Measurements from ENCODE around the gene TRPM8.

Gene TRPM8

GRCh38 chr2:233965032-233965603 lies 47.9 kb downstream of the TRPM8 start:
- TF ChIP-seq FOXP2 (optimal IDR thresholded peaks at IDR 0.05; ENCODE audit: borderline replicate concordance, extremely low read depth, extremely low read length, insufficient read depth), result no peak
- no peak for TF ChIP-seq POLR2AphosphoS5 (IDR thresholded peaks at IDR 0.05; ENCODE audit: low read depth, low read length)
- TF ChIP-seq, protein P1, sequence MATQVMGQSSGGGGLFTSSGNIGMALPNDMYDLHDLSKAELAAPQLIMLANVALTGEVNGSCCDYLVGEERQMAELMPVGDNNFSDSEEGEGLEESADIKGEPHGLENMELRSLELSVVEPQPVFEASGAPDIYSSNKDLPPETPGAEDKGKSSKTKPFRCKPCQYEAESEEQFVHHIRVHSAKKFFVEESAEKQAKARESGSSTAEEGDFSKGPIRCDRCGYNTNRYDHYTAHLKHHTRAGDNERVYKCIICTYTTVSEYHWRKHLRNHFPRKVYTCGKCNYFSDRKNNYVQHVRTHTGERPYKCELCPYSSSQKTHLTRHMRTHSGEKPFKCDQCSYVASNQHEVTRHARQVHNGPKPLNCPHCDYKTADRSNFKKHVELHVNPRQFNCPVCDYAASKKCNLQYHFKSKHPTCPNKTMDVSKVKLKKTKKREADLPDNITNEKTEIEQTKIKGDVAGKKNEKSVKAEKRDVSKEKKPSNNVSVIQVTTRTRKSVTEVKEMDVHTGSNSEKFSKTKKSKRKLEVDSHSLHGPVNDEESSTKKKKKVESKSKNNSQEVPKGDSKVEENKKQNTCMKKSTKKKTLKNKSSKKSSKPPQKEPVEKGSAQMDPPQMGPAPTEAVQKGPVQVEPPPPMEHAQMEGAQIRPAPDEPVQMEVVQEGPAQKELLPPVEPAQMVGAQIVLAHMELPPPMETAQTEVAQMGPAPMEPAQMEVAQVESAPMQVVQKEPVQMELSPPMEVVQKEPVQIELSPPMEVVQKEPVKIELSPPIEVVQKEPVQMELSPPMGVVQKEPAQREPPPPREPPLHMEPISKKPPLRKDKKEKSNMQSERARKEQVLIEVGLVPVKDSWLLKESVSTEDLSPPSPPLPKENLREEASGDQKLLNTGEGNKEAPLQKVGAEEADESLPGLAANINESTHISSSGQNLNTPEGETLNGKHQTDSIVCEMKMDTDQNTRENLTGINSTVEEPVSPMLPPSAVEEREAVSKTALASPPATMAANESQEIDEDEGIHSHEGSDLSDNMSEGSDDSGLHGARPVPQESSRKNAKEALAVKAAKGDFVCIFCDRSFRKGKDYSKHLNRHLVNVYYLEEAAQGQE (IDR thresholded peaks at IDR 0.05; ENCODE audit: insufficient read depth in 1 of 2, low read depth in 2 of 2, low read length in 2 of 2), result no peak
- no peak for TF ChIP-seq SIN3A (IDR thresholded peaks at IDR 0.05; ENCODE audit: borderline replicate concordance, insufficient read depth, low read length)
- no peak for TF ChIP-seq TAF1 (IDR thresholded peaks at IDR 0.05; ENCODE audit: borderline replicate concordance, insufficient read depth, low read length)

- no peak for TF ChIP-seq FOXP2 (optimal IDR thresholded peaks at IDR 0.05; ENCODE audit: borderline replicate concordance, extremely low read depth, extremely low read length, insufficient read depth)
- TF ChIP-seq POLR2AphosphoS5 (IDR thresholded peaks at IDR 0.05; ENCODE audit: low read depth, low read length), result no peak
- TF ChIP-seq, protein P1 (IDR thresholded peaks at IDR 0.05; ENCODE audit: insufficient read depth in 1 of 2, low read depth in 2 of 2, low read length in 2 of 2), result no peak
- no peak for TF ChIP-seq TAF1 (IDR thresholded peaks at IDR 0.05; ENCODE audit: borderline replicate concordance, insufficient read depth, low read length)
- TF ChIP-seq SIN3A (IDR thresholded peaks at IDR 0.05; ENCODE audit: borderline replicate concordance, insufficient read depth, low read length), result no peak
These were observed 49.2 kb downstream of the TRPM8 start for GRCh38 chr2:233966388-233966787.

DNA sequence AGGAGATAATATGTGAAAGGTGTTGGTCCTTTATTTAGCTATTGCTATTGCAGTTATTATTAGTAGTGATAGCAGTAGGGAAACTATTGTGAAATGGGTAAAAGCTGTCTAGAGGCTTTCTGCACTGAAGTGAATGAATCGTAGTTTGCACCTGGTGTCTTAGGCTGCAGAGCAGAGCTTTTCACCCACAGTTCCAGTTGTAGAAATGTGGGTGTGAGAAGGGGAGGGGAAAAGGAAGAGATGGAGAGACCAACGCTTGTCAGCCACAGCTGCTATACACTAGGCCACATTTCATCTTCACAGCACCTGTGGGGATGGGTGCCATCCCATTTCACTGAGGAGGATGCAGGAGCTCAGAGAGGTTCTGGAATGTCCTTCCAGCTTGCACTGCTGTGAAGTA lies 50.0 kb downstream of the TRPM8 start:
- TF ChIP-seq POLR2AphosphoS5 (IDR thresholded peaks at IDR 0.05; ENCODE audit: low read depth, low read length), result no peak
- no peak for TF ChIP-seq FOXP2 (optimal IDR thresholded peaks at IDR 0.05; ENCODE audit: borderline replicate concordance, extremely low read depth, extremely low read length, insufficient read depth)
- TF ChIP-seq, protein P1 (IDR thresholded peaks at IDR 0.05; ENCODE audit: insufficient read depth in 1 of 2, low read depth in 2 of 2, low read length in 2 of 2), result no peak

- TF ChIP-seq SIN3A (IDR thresholded peaks at IDR 0.05; ENCODE audit: borderline replicate concordance, insufficient read depth, low read length), result no peak
- no peak for TF ChIP-seq POLR2AphosphoS5 (IDR thresholded peaks at IDR 0.05; ENCODE audit: low read depth, low read length)
- TF ChIP-seq, protein P1 (IDR thresholded peaks at IDR 0.05; ENCODE audit: insufficient read depth in 1 of 2, low read depth in 2 of 2, low read length in 2 of 2), result no peak
- TF ChIP-seq TAF1 (IDR thresholded peaks at IDR 0.05; ENCODE audit: borderline replicate concordance, insufficient read depth, low read length), result no peak
- no peak for TF ChIP-seq FOXP2 (optimal IDR thresholded peaks at IDR 0.05; ENCODE audit: borderline replicate concordance, extremely low read depth, extremely low read length, insufficient read depth)
These were observed 51.4 kb downstream of the TRPM8 start for GRCh38 chr2:233968556-233968955.

Data from PFSK-1 (cell line).